Heart left ventricle (tissue), 13 donors: ENCODE data around the gene LRMDA.

ENCODE experiments used
- POLR2A ChIP-seq, 2 donors: fragments of 450-650 bp; IDR thresholded peaks; one replicate each; pipeline ENCODE4 v1.6.1; 2017; ENCODE audit warnings: antibody characterized with exemption in 2 of 2, mild to moderate bottlenecking in 2 of 2, moderate library complexity in 2 of 2
- TF ChIP-seq, protein P1 (sequence below), 12 donors: fragments of 200-600 bp; sonication (generic) in 4 of 12; IDR thresholded peaks; one replicate each; pipeline versions ENCODE4 v1.5.0 to v1.8.0; 2018 to 2022; ENCODE audit warnings: antibody characterized with exemption in 12 of 12, mild to moderate bottlenecking in 5 of 12
- donor health status: ischemic (EF 13 %, LVEDD 7.1; RV severe dilation, severe dysfunction).
- donor health status: DM: no; HTN: yes; CAD: no.
- donor health status: DM: no; HTN: no; CAD: no.
- donor health status: ischemic (EF 25% LVEDD 6.9; RV normal size, moderate dysfunction).
- donor health status: ischemic (EF 25% LVEDD 5.7; RV mildly dilated, moderate dysfunction).
- donor health status: ischemic (EF 35%, LVEDD 5.7; RV mildly dilated, moderate dysfunction).
- donor health status: nonischemic (EF 11% LVEDD 7.7; RV severe dilation, severe dysfunction).
- donor health status: DM: yes; HTN: yes; CAD: no.
- donor health status: PGD.
- donor health status: ischemic (EF 29% LVEDD 5.4; RV normal size, mild dysfunction).
- donor health status: nonischemic (EF 23%, LVEDD 6.1; RV moderate dilation, normal function).

- no peak for TF ChIP-seq POLR2A (IDR thresholded peaks at IDR 0.05)
- TF ChIP-seq, protein P1, sequence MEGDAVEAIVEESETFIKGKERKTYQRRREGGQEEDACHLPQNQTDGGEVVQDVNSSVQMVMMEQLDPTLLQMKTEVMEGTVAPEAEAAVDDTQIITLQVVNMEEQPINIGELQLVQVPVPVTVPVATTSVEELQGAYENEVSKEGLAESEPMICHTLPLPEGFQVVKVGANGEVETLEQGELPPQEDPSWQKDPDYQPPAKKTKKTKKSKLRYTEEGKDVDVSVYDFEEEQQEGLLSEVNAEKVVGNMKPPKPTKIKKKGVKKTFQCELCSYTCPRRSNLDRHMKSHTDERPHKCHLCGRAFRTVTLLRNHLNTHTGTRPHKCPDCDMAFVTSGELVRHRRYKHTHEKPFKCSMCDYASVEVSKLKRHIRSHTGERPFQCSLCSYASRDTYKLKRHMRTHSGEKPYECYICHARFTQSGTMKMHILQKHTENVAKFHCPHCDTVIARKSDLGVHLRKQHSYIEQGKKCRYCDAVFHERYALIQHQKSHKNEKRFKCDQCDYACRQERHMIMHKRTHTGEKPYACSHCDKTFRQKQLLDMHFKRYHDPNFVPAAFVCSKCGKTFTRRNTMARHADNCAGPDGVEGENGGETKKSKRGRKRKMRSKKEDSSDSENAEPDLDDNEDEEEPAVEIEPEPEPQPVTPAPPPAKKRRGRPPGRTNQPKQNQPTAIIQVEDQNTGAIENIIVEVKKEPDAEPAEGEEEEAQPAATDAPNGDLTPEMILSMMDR (IDR thresholded peaks at IDR 0.05): no peak
Measured at GRCh38 chr10:75432763-75433162, 1.3 kb downstream of the LRMDA start.
